ENCODE data around the gene XIRP1. TPM values are rescaled to one million over a fixed set of nuclear protein-coding genes. Genes with fewer than 3 reads are reported as not detected.

The XIRP1 gene
- total and polyA plus RNA-seq, 4 donors: 0.13 to 0.75 (median 0.19) TPM; not detected in 1

DNA sequence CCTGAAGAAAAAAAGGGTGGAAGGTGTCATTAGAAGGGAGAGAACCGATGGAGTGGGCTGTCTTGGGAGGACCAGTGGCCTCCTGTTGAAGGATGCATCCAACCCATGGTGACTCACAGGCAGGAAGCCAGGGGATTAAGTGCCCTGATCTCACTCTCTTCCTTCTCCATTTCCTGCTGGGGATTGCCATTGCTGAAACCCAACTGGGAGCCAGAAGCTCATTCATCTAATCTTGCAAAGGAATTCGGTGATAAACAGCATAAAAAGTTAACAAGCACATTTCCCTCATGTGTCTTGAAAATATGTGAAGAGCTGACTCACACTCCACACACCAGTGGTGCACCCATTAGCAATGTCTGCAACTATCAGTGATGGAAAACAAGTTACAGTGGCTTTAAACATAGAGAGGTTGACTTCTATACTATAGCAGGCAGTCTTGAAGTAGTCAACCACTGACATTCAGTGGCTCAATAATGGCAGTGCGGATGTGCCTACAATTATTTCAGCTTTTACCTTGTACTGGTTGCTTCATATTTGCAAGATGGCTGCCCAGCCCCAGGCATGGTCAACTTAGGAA, 26.2 kb downstream of the XIRP1 start:
- WGBS, 2 donors: 75 to 76% methylated on average over 3 of the region's 3 CpGs
- no peak overlapping the region for H3K27ac ChIP-seq (ENCODE audit: low read depth in 1 of 2, low read length in 2 of 2)
- no peak overlapping the region for H3K4me3 ChIP-seq (ENCODE audit: low read length in 2 of 2)
- H3K9me3 ChIP-seq (ENCODE audit: control insufficient read depth, low read length): no peaks in the 10 kb centered on the region
- H3K27me3 ChIP-seq (ENCODE audit: control insufficient read depth in 1 of 2, insufficient read depth in 2 of 2, low read length in 1 of 2): no peaks in the 10 kb centered on the region
- intact Hi-C loops (cut with DNase I): no loop called here
- H3K36me3 ChIP-seq (ENCODE audit: control insufficient read depth in 1 of 2, insufficient read depth in 2 of 2, low read length in 1 of 2): no peaks in the 10 kb centered on the region
- peak in 1 of 2 donors; percentile 73 for DNase-seq
- ATAC-seq (ENCODE audit: low FRiP score): peak; percentile 29
- H3K4me1 ChIP-seq (ENCODE audit: control insufficient read depth in 1 of 2, insufficient read depth in 2 of 2, low read length in 2 of 2): no peaks in the 10 kb centered on the region

DNA sequence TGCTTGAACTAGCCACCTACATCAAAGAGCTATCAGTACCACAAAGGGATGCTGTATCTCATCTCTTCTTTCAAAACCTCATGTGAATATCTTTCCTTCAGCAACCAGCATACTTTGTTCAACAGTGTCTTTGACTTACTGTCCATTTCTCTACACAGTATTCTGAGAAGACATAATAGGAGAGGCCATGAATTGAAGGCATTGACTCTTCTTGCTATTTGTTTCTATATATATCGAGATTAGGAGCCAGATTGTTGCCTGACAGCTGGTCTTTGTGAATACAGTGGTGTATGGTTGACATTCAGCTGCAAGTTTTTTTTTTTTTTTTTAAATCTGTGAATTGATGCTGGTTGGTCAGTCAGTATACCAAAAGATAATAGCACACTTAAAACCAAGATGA, 26.9 kb downstream of the XIRP1 start:
- DNase-seq (no peak), ATAC-seq (ENCODE audit: low FRiP score) (no peak)
- no peak overlapping the region for H3K27ac ChIP-seq (ENCODE audit: low read depth in 1 of 2, low read length in 2 of 2)
- no peaks in the 10 kb centered on the region for H3K9me3 ChIP-seq (ENCODE audit: control insufficient read depth, low read length)
- H3K4me3 ChIP-seq (ENCODE audit: low read length in 2 of 2): no peak overlapping the region
- no peaks in the 10 kb centered on the region for H3K27me3 ChIP-seq (ENCODE audit: control insufficient read depth in 1 of 2, insufficient read depth in 2 of 2, low read length in 1 of 2)
- WGBS, 2 donors: 77 to 91% methylated on average over 1 of the region's 1 CpG
- intact Hi-C loops (cut with DNase I): no loop called here
- H3K4me1 ChIP-seq (ENCODE audit: control insufficient read depth in 1 of 2, insufficient read depth in 2 of 2, low read length in 2 of 2): no peaks in the 10 kb centered on the region
- no peaks in the 10 kb centered on the region for H3K36me3 ChIP-seq (ENCODE audit: control insufficient read depth in 1 of 2, insufficient read depth in 2 of 2, low read length in 1 of 2)

DNA sequence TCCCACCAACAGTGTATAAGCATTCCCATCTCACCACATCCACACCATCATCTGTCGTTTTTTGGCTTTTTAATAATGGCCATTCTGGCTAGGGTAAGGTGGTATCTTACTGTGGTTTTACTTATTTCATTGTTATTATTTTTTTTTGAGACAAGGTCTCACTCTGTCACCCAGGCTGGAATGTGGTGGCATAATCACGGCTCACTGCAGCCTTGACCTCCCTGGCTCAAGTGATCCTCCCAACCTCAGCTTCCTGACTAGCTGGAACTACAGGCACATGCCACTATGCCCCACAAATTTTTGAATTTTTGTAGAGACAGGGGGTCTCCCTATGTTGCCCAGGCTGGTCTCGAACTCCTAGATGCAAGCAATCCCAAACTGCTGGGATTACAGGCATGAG, 28.0 kb downstream of the XIRP1 start:
- H3K9me3 ChIP-seq (ENCODE audit: control insufficient read depth, low read length): no peaks in the 10 kb centered on the region
- WGBS, 2 donors: 89% methylated on average over 3 of the region's 3 CpGs
- H3K4me1 ChIP-seq (ENCODE audit: control insufficient read depth in 1 of 2, insufficient read depth in 2 of 2, low read length in 2 of 2): no peaks in the 10 kb centered on the region
- no peak overlapping the region for H3K4me3 ChIP-seq (ENCODE audit: low read length in 2 of 2)
- H3K36me3 ChIP-seq (ENCODE audit: control insufficient read depth in 1 of 2, insufficient read depth in 2 of 2, low read length in 1 of 2): no peaks in the 10 kb centered on the region
- H3K27ac ChIP-seq (ENCODE audit: low read depth in 1 of 2, low read length in 2 of 2): no peak overlapping the region
- DNase-seq: no peak
- intact Hi-C loops (cut with DNase I): no loop called here
- no peak for ATAC-seq (ENCODE audit: low FRiP score)
- H3K27me3 ChIP-seq (ENCODE audit: control insufficient read depth in 1 of 2, insufficient read depth in 2 of 2, low read length in 1 of 2): no peaks in the 10 kb centered on the region

DNA sequence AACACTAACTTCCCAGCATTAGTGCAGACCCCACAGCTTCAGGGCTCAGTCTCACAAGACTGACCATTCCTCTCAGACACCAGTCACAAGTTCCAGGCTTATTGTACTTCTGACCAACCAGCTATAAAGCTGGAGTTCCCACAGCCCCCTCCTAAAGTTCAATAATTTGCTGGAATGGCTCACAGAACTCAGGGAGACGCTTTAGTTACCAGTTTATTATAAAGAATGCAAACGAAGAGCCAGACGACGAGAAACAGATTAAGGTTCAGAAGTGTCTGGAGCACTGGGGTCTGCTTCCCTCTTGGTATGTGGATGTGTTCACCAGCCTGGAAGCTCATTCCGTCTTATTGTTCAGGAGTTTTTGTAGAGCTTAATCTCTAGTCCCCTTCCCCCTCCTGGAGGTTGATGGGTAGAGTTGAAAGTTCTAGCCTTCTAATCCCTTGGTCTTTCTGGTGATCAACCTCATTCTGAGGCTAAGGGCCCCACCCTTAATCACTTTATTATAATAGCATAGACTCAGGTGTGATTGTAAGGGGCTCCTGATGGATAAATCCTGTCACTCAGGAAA, 34.2 kb downstream of the XIRP1 start:
- DNase-seq: no peak
- H3K4me3 ChIP-seq (ENCODE audit: low read length in 2 of 2): no peak overlapping the region
- H3K27me3 ChIP-seq (ENCODE audit: control insufficient read depth in 1 of 2, insufficient read depth in 2 of 2, low read length in 1 of 2): no peaks in the 10 kb centered on the region
- intact Hi-C loops (cut with DNase I): no loop called here
- no peaks in the 10 kb centered on the region for H3K36me3 ChIP-seq (ENCODE audit: control insufficient read depth in 1 of 2, insufficient read depth in 2 of 2, low read length in 1 of 2)
- H3K27ac ChIP-seq (ENCODE audit: low read depth in 1 of 2, low read length in 2 of 2): no peak overlapping the region
- H3K4me1 ChIP-seq (ENCODE audit: control insufficient read depth in 1 of 2, insufficient read depth in 2 of 2, low read length in 2 of 2): no peaks in the 10 kb centered on the region
- WGBS, 2 donors: 54 to 56% methylated on average over 5 of the region's 5 CpGs
- no peak for ATAC-seq (ENCODE audit: low FRiP score)
- no peaks in the 10 kb centered on the region for H3K9me3 ChIP-seq (ENCODE audit: control insufficient read depth, low read length)

GRCh38 chr3:39157359-39157758, 35.0 kb downstream of the XIRP1 start:
- no peak overlapping the region for H3K4me3 ChIP-seq (ENCODE audit: low read length in 2 of 2)
- H3K36me3 ChIP-seq (ENCODE audit: control insufficient read depth in 1 of 2, insufficient read depth in 2 of 2, low read length in 1 of 2): no peaks in the 10 kb centered on the region
- intact Hi-C loops (cut with DNase I): no loop called here
- WGBS, 2 donors: 93 to 94% methylated on average over 7 of the region's 7 CpGs
- DNase-seq (no peak), ATAC-seq (ENCODE audit: low FRiP score) (no peak)
- no peak overlapping the region for H3K27ac ChIP-seq (ENCODE audit: low read depth in 1 of 2, low read length in 2 of 2)
- no peaks in the 10 kb centered on the region for H3K27me3 ChIP-seq (ENCODE audit: control insufficient read depth in 1 of 2, insufficient read depth in 2 of 2, low read length in 1 of 2)
- no peaks in the 10 kb centered on the region for H3K9me3 ChIP-seq (ENCODE audit: control insufficient read depth, low read length)
- H3K4me1 ChIP-seq (ENCODE audit: control insufficient read depth in 1 of 2, insufficient read depth in 2 of 2, low read length in 2 of 2): no peaks in the 10 kb centered on the region

GRCh38 chr3:39156421-39156820, 36.0 kb downstream of the XIRP1 start:
- H3K27ac ChIP-seq (ENCODE audit: low read depth in 1 of 2, low read length in 2 of 2): peak overlapping the region in 1 of 2 donors; percentile 9
- no peaks in the 10 kb centered on the region for H3K9me3 ChIP-seq (ENCODE audit: control insufficient read depth, low read length)
- no peaks in the 10 kb centered on the region for H3K4me1 ChIP-seq (ENCODE audit: control insufficient read depth in 1 of 2, insufficient read depth in 2 of 2, low read length in 2 of 2)
- intact Hi-C loops (cut with DNase I): no loop called here
- 89 to 91% methylated on average over 4 of the region's 4 CpGs for WGBS, 2 donors
- no peaks in the 10 kb centered on the region for H3K36me3 ChIP-seq (ENCODE audit: control insufficient read depth in 1 of 2, insufficient read depth in 2 of 2, low read length in 1 of 2)
- ATAC-seq (ENCODE audit: low FRiP score) (no peak), DNase-seq (no peak)
- no peaks in the 10 kb centered on the region for H3K27me3 ChIP-seq (ENCODE audit: control insufficient read depth in 1 of 2, insufficient read depth in 2 of 2, low read length in 1 of 2)
- H3K4me3 ChIP-seq (ENCODE audit: low read length in 2 of 2): no peak overlapping the region

GRCh38 chr3:39154280-39155021, 37.9 kb downstream of the XIRP1 start:
- ATAC-seq (ENCODE audit: low FRiP score): no peak
- 43 to 44% methylated on average over 18 of the region's 18 CpGs for WGBS, 2 donors
- Histone ChIP-seq H3K27ac (ENCODE audit: low read depth in 1 of 2, low read length in 2 of 2) (peak overlapping the region; percentile 18 to 78), H3K4me3 (ENCODE audit: low read length in 2 of 2) (no peak overlapping the region), H3K9me3 (ENCODE audit: control insufficient read depth, low read length) (no peaks in the 10 kb centered on the region), H3K4me1 (ENCODE audit: control insufficient read depth in 1 of 2, insufficient read depth in 2 of 2, low read length in 2 of 2) (peaks cover 3 to 4% of the 10 kb centered on the region in 2 donors), H3K27me3 (ENCODE audit: control insufficient read depth in 1 of 2, insufficient read depth in 2 of 2, low read length in 1 of 2) (no peaks in the 10 kb centered on the region), H3K36me3 (ENCODE audit: control insufficient read depth in 1 of 2, insufficient read depth in 2 of 2, low read length in 1 of 2) (no peaks in the 10 kb centered on the region)
- DNase-seq: peak; percentile 67 to 87
- intact Hi-C loops (cut with DNase I): no loop called here

GRCh38 chr3:39153977-39154279, 38.5 kb downstream of the XIRP1 start:
- ATAC-seq (ENCODE audit: low FRiP score) (no peak), DNase-seq (no peak)
- 24 to 28% methylated on average over 9 of the region's 9 CpGs for WGBS, 2 donors
- H3K27me3 ChIP-seq (ENCODE audit: control insufficient read depth in 1 of 2, insufficient read depth in 2 of 2, low read length in 1 of 2): no peaks in the 10 kb centered on the region
- H3K27ac ChIP-seq (ENCODE audit: low read depth in 1 of 2, low read length in 2 of 2): peak overlapping the region; percentile 78 to 92
- no peaks in the 10 kb centered on the region for H3K9me3 ChIP-seq (ENCODE audit: control insufficient read depth, low read length)
- peaks cover 3 to 5% of the 10 kb centered on the region in 2 donors for H3K4me1 ChIP-seq (ENCODE audit: control insufficient read depth in 1 of 2, insufficient read depth in 2 of 2, low read length in 2 of 2)
- intact Hi-C loops (cut with DNase I): no loop called here
- peak overlapping the region in 1 of 2 donors; percentile 43 for H3K4me3 ChIP-seq (ENCODE audit: low read length in 2 of 2)
- H3K36me3 ChIP-seq (ENCODE audit: control insufficient read depth in 1 of 2, insufficient read depth in 2 of 2, low read length in 1 of 2): no peaks in the 10 kb centered on the region
